Measurements from ENCODE around the gene HOXB5. TPM values are rescaled to one million over a fixed set of nuclear protein-coding genes. Genes with fewer than 3 reads are reported as not detected.

HOXB5 gene
- total RNA-seq, 1 experiment from 2014 or later = 19.8 TPM

- TF ChIP-seq CTCF (IDR thresholded peaks at IDR 0.05 in 2 of 3, conservative IDR thresholded peaks at IDR 0.05 in 1 of 3; ENCODE audit: borderline replicate concordance in 1 of 3, insufficient read depth in 1 of 3, low read depth in 2 of 3, low read length in 2 of 3) = no peak; a peak in 1 of 6 replicates
Measured at GRCh38 chr17:48612456-48612853, 18.9 kb upstream of the HOXB5 start (continued).

GRCh38 chr17:48611681-48612455 lies 18.3 kb upstream of the HOXB5 start:
- ChIA-PET RAD21 (ENCODE audit: low non-redundant PET in 1 of 2, low total read pairs in 2 of 2, uncharacterized antibody in 2 of 2, unreplicated experiment in 2 of 2) (no interaction called here), CTCF (interaction anchor here (1.2 kb wide), 1 partner anchor 350 kb away, joined by 6 read pairs; no protein-coding TSS in a partner anchor), POLR2A (interaction anchor here (0.7 kb wide), 1 partner anchor 353 kb away, joined by 3 read pairs; no protein-coding TSS in a partner anchor)
- TSS peak; percentile 27 for BruUV-seq (replicated peaks)
- peak overlapping the region; percentile 98 for H3K27ac ChIP-seq (ENCODE audit: low read depth, low read length)
- no peak overlapping the region for H2AFZ ChIP-seq (ENCODE audit: low read depth, low read length, poor library complexity, severe bottlenecking)
- intact Hi-C loops (cut with micrococcal nuclease) = loop anchor here (2.0 to 10.0 kb wide), 2 partner anchors 127 to 351 kb away; no protein-coding TSS in a partner anchor
- no peaks in the 10 kb centered on the region for H3K27me3 ChIP-seq (ENCODE audit: insufficient read depth, low read length)
- H3K4me3 ChIP-seq (replicated peaks in 1 of 2; ENCODE audit: low read depth in 1 of 2, low read length in 2 of 2) = peak overlapping the region; percentile 80 to 90
- H3K4me2 ChIP-seq (ENCODE audit: low read length) = peak overlapping the region; percentile 95
- TF ChIP-seq ZFX (IDR thresholded peaks at IDR 0.05) (peak; percentile 48; the same call in 1 of the 2 replicates), POLR2AphosphoS5 (IDR thresholded peaks at IDR 0.05; ENCODE audit: low read depth, low read length) (peak; percentile 90), YY1 (IDR thresholded peaks at IDR 0.05; ENCODE audit: extremely low read depth, insufficient replicate concordance, low read depth, low read length) (peak; percentile 3), RAD21 (IDR thresholded peaks at IDR 0.05; ENCODE audit: low read depth) (no peak), POLR2A (IDR thresholded peaks at IDR 0.05; ENCODE audit: borderline replicate concordance, extremely low read depth, insufficient read depth, insufficient read length) (peak; percentile 38)
- no peaks in the 10 kb centered on the region for H3K36me3 ChIP-seq (ENCODE audit: control insufficient read depth in 1 of 2, insufficient read depth in 2 of 2, low read length in 2 of 2)
- no peaks in the 10 kb centered on the region for H3K9me2 ChIP-seq (ENCODE audit: insufficient read depth)
- no peaks in the 10 kb centered on the region for H3K9me3 ChIP-seq (ENCODE audit: control insufficient read depth in 1 of 2, insufficient read depth in 1 of 2, low read depth in 1 of 2, low read length in 2 of 2)
- DNase-seq (ENCODE audit: low read depth, low spot score) (no peak), ATAC-seq (peak; percentile 52)
- H3K79me2 ChIP-seq (ENCODE audit: insufficient read depth, low read length) = peaks cover 76% of the 10 kb centered on the region
- H4K20me1 ChIP-seq (ENCODE audit: insufficient read depth) = no peaks in the 10 kb centered on the region
- peak overlapping the region; percentile 97 for H3K9ac ChIP-seq (ENCODE audit: low read length)
- H3K4me1 ChIP-seq (ENCODE audit: control insufficient read depth in 1 of 2, insufficient read depth in 2 of 2, low read length in 2 of 2) = peaks cover 19 to 53% of the 10 kb centered on the region in 2 experiments; a peak in 3 of 4 replicates

Data from HCT116 (cell line).